K562 (cell line): Measurements from ENCODE around the gene ZNF615. TPM values are rescaled to one million over a fixed set of nuclear protein-coding genes. Genes with fewer than 3 reads are reported as not detected.

ENCODE experiments used
- CBX1 ChIP-seq: sonication (generic); IDR thresholded peaks from 2 replicates; pipeline ENCODE4 v1.6.1; 2016; ENCODE audit warnings: antibody characterized with exemption, low read depth, mild to moderate bottlenecking
- CBX3 ChIP-seq, 2 experiments: IDR thresholded peaks; 1 replicate in 1 of 2; 2 replicates in 1 of 2; pipeline ENCODE4 v1.6.1; 2012; ENCODE audit warnings: inconsistent platforms in 2 of 2, low read length in 2 of 2, borderline replicate concordance in 1 of 2, control low read depth in 1 of 2
- CEBPB ChIP-seq: fragments of 450-650 bp; IDR thresholded peaks from 2 replicates; pipeline ENCODE4 v1.6.1; 2016; ENCODE audit warnings: missing genetic modification characterization, missing compliant biosample characterization
- CEBPG ChIP-seq, 3 experiments: fragments of 200-800 bp in 1 of 3; sonication (Bioruptor generic) in 1 of 3; sonication (generic) in 1 of 3; formaldehyde crosslinking in 1 of 3; IDR thresholded peaks in 2 of 3; conservative IDR thresholded peaks in 1 of 3; 2 replicates each; pipeline versions ENCODE4 v1.6.1 to v1.8.0; 2016 to 2022; ENCODE audit warnings: missing compliant biosample characterization in 2 of 3, missing genetic modification characterization in 2 of 3, mild to moderate bottlenecking in 1 of 3, missing genetic modification reagents in 1 of 3
- ETV5 ChIP-seq: sonication (generic); formaldehyde crosslinking; IDR thresholded peaks from 2 replicates; pipeline ENCODE4 v1.4.0; 2020; ENCODE audit warnings: low read depth, mild to moderate bottlenecking, missing genetic modification reagents
- RBM25 ChIP-seq: fragments of 200-400 bp; formaldehyde crosslinking; IDR thresholded peaks from 2 replicates; pipeline ENCODE4 v1.6.1; 2018; ENCODE audit warnings: low read length, low read depth, moderate library complexity; ENCODE audit not compliant: severe bottlenecking
- TARDBP ChIP-seq: fragments of 450-650 bp; IDR thresholded peaks from 2 replicates; pipeline ENCODE4 v1.6.1; 2016
- ZNF280A ChIP-seq: fragments of 450-650 bp; IDR thresholded peaks from 2 replicates; pipeline ENCODE4 v1.6.1; 2018; ENCODE audit warnings: mild to moderate bottlenecking, low read depth; ENCODE audit not compliant: partially characterized antibody
- polyA plus RNA-seq, 8 experiments: library from polyadenylated mRNA; depleted of rRNA in 4 of 8; stranded (reverse) in 5 of 8; unstranded in 3 of 8; fragments of >200 nt; fragmentation: Nextera tagmentation in 2 of 8; fragmentation: Illumina TruSeq in 1 of 8; extraction: Ambion mirVana in 2 of 8; extraction: Trizol in 1 of 8; gene quantifications; 2 replicates each; pipeline versions ENCODE4 v1.2.1 to v1.2.3, GENCODE V29; 2011 to 2014; ENCODE audit warnings: inconsistent platforms in 1 of 8, missing spikeins in 1 of 8
- total RNA-seq, 7 experiments: library from RNA; depleted of rRNA in 6 of 7; stranded (reverse); fragments of >200 nt in 6 of 7; fragmentation: Illumina TruSeq in 2 of 7; extraction: Trizol in 2 of 7; gene quantifications; 2 replicates each; pipeline versions ENCODE4 v1.2.1 to v1.2.3, GENCODE V29; 2011 to 2021; ENCODE audit warnings: low replicate concordance in 1 of 7
- TF ChIP-seq, protein P1 (sequence below), 2 experiments: fragments of 450-650 bp in 1 of 2; sonication (generic) in 1 of 2; formaldehyde crosslinking in 1 of 2; IDR thresholded peaks in 1 of 2; conservative IDR thresholded peaks in 1 of 2; 2 replicates each; pipeline versions ENCODE4 v1.6.1 to v1.8.1; 2016 to 2023; ENCODE audit warnings: mild to moderate bottlenecking in 2 of 2, moderate library complexity in 2 of 2, inconsistent platforms in 1 of 2, missing genetic modification reagents in 1 of 2

The ZNF615 gene
- total and polyA plus RNA-seq, 9 of the 15 experiments (the other 6 are each of a cell fraction or from before 2014, with no cell fraction given): 1.2 to 4.4 (median 2.7) TPM

- TF ChIP-seq CBX1: peak; percentile 77; the same call in 1 of the 2 replicates
- TF ChIP-seq, protein P1, sequence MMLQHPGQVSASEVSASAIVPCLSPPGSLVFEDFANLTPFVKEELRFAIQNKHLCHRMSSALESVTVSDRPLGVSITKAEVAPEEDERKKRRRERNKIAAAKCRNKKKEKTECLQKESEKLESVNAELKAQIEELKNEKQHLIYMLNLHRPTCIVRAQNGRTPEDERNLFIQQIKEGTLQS (IDR thresholded peaks at IDR 0.05): peak; percentile 31; the same call in 1 of the 2 replicates
- TF ChIP-seq, protein P1 (CRISPR knock-in tag; conservative IDR thresholded peaks at IDR 0.05): no peak
- TF ChIP-seq CEBPG (CRISPR knock-in tag; IDR thresholded peaks at IDR 0.05): no peak
- 0 out of 4 replicates have a peak, but pooled peaks of 1 of the 2 experiments have one; percentile 45 for TF ChIP-seq CEBPG (tag; conservative IDR thresholded peaks at IDR 0.05 in 1 of 2, IDR thresholded peaks at IDR 0.05 in 1 of 2)
- peak; percentile 50 for TF ChIP-seq RBM25
- no peak for TF ChIP-seq ETV5 (CRISPR knock-in tag)
- TF ChIP-seq ZNF280A: peak; percentile 82
- 0 out of 2 replicates have a peak, but pooled peaks have one; percentile 9 for TF ChIP-seq CEBPB (tag)
- TF ChIP-seq TARDBP: no peak
- peak in 1 of 2 experiments; percentile 72; a peak in 2 of 3 replicates for TF ChIP-seq CBX3 (IDR thresholded peaks at IDR 0.05; ENCODE audit: borderline replicate concordance in 1 of 2, low read length in 2 of 2)
Observed at GRCh38 chr19:52034051-52034728, 26.2 kb upstream of the ZNF615 start (continued).
